GM21619 (cell line): ENCODE results near the gene KIF26B.
"Not testable (repeated sequence)": the region's sequence is repeated elsewhere in the genome, so short reads cannot be mapped to it uniquely, and the experiment has no call there.

Experiments
- ATAC-seq: cut with Tn5 transposase; IDR thresholded peaks from one replicate; pipeline ENCODE4 v1.9.1; 2021; ENCODE audit not compliant: unreplicated experiment

Gene KIF26B

DNA sequence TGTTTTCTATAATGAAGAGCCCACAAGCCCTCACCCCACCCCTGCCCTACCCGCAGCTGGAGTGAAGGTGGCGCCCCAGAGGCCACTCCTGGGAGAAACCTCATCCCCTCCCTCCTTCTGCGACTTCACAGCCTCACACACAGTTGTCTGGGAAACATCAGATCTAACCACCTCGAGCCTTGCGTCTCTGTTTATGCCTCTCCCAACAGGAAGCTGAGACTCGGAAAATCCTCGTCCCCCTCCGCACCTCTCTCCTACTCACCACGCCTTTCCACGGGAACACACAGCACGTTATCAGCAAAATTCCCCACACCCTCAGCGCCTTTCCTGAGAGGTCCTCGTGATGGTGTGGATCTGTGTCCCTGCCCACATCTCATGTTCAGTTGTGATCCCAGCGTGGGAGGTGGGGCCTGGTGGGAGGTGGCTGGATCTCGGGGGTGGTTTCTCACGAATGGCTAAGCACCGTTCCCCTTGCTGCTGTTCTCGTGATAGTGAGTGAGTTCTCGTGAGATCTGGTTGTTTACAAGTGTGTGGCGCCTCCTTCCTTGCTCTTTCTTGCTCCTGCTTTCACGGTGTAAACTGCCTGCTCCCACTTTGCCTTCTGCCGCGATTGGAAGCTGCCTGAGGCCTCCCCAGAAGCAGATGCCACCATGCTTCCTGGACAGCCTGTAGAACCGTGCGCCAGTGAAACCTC, 190.6 kb downstream of the KIF26B start:
- no peak for ATAC-seq

DNA sequence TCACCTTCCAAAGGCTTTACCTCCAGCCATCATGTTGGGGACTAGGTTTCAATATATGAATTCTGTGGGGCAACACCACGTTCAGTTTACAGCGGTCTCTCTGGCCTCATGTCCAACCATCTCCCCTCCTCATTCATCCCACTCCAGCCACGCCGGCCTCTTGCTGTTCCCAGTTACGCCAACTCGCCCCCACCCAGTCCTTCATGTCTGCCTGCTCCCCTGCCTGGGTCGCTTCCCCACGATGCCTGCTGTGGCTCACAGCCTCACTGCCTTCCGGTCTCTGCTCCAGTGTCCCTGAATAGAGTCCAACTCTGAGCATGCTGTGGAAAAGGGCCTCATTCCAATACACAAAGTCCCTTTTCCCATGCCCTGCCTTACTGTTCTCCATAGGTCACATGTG, 193.8 kb downstream of the KIF26B start:
- ATAC-seq = no peak

DNA sequence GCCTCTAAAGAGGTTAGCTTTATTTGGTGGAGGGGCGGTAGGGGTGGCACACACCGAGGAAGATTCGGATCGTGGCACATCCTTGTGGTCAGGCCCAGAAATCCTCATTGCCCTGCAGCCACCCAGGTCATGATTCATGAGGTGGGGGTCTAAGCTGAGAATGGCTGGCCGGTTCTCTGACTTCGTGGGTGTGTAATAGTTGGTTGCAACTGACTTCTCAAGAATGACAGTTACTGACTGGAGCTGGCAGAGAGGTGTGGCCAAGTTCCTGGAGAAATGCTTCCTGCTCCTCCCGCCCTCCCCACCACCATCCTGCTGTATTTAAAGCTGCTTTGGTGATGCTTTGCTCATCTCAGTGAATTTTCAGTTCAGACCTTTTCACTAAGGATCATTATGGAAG, 198.6 kb downstream of the KIF26B start:
- no peak for ATAC-seq

DNA sequence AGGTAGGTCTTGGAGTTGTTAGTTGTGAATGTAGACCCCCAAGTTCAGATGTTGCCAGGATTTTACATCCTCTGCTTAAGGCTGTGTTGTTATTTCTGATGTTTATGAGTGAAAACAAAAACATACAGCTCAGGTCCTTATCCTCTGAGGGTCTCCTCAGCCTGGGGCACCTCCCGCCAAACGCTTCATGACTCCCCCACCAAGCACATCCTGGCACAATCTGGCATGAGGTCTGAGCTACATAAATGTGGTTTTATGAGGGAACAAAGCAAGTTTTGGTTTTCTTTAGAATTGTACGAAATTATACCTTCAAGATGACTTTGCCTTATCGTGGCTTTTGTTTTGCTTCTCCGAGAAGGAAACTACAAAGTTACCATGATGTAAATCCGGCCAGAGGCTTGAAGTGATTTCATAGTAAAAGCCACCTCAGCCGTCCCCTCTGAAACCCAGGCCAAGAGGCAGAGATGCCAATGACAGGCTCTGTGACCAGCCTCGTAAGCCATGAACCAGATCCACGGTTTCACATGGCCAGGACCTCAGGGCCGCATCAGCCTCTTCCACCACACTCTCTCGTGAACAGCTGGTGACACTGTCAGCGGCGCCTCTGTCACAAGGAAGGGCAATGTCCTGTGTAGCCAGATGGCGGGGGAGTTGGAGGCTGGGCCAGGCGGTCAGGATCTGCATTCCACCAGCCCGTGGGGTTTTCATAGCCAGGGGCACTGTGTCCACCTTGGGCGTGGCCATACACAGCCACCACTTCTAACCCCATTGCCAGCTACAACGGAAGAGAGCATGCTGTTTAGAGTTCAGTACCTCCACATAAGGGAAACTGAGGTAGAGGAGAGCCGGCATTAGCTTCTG, 199.4 kb downstream of the KIF26B start:
- ATAC-seq = no peak

DNA sequence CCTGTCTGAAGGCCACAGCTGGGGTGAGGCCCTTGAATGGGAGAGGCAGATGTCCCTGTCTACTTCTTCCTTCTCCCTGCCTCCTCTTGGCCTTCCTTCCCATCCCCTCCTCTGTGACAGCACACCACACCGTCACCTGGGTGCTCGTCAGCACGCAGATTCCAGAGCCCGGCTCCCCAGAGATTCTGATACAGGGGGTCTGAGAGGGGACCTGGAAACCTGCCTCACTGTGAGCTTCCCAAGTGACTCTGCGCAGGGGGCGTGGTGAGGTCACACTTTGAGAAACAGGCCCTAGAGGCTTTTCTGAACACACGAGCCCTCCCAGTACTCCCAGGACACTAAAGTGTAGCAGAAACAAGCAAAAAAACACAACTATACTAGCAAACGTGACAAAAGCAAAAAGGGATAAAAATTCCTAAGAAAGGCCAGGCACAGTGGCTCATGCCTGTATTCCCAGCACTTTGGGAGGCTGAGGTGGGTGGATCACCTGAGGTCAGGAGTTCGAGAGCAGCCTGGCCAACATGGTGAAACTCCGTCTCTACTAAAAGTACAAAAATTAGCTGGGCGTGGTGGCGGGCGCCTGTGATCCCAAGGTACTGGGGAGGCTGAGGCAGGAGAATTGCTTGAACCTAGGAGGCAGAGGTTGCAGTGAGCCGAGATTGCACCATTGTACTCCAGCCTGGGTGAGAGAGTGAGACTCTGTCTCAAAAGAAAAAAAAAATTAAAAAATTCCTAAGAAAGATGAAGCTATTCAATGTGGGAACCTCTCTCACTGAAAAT, 201.3 kb downstream of the KIF26B start:
- ATAC-seq = not testable (repeated sequence)

DNA sequence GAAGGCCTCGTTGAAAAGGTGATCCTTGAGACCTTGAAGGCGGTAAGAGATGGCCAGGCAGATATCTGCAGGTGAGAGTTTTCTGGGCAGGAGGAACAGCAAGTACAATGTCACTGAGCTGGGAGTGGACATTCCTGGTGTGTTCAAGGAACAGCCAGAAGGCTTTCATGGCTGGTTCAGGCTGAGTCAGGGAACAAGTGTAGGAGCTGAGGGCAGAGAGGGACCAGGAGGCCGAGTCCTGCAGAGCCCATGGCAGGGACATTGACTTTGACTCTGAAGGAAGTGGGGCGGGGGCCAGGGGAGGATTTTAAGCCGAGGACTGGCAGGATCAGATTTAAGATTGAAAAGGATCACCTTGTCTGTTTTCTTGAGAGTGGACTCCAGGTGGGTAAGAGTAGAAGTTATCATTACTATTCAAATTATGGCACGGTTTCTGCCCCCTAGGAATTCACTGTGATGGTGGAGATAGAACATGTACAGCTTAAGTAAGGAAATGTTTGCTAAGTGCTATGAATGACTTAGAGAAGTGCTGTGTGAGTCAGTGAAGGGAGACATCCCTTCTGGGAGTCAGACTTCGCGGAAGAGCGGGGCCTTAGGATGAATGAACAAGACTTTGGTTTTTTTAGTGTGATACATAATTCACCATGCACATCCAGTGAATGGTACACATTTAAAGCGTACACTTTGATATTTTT, 202.3 kb downstream of the KIF26B start:
- no peak for ATAC-seq

DNA sequence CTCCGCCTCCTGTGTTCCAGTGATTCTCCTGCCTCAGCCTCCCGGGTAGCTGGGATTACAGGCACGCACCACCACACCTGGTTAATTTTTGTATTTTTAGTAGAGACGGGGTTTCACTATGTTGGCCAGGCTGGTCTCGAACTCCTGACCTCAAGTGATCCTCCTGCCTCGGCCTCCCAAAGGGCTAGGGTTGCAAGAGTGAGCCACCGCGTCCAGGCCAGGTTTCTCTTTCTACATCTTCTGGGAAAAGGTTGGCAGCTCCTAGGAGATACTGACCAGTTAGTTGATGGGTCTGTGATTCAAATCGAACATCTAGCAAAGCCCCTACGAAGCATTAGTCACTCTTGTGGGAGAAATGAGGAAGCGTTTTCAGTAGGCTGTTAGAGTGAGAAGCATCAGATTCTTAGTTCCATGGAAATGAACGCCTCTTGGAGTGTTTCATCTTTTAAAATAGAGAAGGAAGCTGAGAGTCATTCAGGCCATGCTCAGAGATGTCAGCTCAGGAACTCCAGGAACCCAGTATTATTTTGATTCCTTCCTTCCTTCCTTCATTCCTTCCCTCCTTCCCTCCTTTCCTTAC, 204.4 kb downstream of the KIF26B start:
- ATAC-seq = not testable (repeated sequence)

DNA sequence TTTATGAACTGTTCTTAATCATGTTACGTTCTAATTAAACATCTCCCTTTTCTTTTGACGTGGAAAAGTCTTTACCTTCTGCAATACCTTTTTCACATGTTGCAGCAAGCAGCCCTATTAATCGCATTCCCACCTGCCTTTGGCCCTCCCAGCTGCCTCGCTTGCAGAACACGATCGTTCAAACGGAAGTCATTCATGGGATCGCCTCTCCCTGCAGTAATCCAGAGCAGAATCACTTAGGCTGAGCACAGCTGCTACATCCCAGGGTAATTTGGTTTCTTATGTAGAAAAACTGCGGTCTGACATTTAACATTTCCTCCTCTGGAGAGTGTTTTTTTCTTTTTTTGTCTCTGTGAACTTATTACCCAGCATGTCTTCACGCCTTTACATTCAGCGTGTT, 206.3 kb downstream of the KIF26B start:
- ATAC-seq = no peak

DNA sequence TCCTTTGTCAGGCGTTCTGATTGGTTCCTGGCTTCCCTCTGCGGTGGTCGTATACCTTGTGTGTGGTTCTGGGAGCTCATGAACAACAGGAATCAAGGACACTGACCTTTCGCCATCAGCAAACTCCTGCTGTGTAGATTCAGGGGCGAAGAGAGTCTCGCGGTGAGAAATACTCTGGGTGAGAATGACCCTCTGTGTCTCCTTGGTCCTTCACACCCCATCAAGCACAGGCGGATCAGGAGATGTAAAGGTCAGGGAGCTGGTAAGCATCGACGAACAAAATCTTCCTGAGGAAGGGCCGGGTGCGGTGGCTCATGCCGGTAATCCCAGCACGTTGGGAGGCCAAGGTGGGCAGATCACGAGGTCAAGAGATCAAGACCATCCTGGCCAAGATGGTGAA, 207.2 kb downstream of the KIF26B start:
- ATAC-seq = no peak

DNA sequence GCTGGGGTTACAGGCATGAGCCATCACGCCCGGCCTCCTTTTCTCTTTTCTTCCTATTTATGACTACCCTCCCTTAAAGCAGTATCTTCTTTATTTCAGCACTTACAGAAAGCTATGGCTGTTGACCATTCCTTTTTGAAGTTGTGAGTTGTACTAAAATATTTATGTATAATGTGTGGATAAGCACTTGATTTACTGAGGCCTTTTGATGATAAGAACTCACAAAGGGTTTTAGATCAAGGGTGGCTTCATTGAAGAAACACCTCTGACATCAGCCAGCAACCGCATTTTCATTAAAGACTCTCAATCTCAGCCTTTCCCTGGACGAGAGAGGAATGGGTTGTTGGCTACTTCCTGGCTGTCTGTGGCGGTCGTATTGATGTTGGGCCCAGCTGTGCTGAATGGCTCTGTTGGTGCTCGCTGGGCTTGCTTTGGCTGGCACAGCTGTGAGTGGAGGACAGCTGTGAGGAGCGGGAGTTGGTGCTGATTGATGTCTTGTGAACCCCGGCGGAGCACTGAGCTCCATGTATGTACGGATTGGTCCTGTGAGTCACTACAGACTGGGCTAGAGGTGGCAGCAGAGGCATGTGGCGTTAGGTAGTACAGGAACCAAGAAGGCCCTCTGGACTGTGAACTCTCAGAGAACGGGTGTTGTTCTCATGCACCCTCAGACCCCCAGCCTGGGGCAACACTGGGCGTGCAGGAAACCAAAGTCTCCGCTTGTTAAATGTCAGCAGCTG, 208.8 kb downstream of the KIF26B start:
- ATAC-seq = no peak

DNA sequence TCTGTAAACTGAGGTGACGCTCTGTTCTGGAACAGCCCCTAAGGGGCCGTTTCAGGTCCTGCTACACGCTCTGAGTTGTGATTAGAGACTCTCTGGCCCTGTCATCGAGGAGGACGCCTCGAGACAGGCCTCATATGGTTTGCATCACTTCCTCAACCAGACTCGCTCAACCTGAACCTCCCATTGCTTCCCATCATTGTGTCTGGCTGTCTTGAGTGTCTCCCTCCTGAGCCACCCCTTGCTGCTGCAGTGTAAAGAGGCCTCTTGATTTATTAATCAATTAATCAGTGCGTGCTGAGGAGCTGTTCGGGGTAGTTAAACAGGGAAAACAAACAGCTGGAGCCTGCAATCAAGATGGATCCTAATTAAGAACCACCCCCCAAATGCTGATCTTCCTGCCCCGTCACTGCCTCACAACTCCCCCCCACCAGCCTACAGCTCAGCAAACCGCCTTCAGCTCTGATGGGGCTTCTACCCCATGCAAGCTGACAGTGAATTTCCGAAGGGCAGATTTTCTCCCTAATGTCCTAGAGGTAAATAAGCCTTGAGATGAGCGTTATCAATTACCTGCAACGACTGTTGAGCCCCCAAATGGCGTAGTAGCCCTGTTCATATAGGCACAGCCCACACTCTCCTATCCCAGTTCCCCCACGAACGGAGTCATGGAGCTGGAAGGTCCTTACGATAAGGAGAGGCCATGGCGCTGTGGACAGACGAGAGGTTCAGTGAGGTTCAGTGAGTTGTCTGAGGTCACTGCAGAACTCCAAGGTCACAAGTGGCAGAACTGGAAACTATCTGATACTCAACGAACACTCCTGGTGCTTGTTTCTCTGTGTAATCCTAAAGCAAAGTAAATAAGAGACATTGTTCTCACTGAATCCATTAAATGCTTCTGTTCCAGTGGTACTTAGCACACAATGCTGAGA, 210.6 kb downstream of the KIF26B start:
- no peak for ATAC-seq

DNA sequence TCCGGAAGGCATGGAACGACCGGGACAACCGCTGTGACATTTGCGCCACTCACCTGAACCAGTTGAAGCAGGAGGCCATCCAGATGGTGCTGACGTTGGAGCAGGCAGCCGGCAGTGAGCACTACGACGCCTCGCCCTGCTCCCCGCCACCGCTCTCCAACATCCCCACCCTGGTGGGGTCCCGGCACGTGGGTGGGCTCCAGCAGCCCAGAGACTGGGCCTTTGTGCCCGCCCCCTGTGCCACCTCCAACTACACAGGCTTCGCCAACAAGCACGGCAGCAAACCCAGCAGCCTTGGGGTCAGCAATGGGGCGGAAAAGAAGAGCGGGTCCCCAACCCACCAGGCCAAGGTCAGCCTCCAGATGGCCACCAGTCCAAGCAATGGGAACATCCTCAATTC, 212.1 kb downstream of the KIF26B start:
- ATAC-seq = no peak

DNA sequence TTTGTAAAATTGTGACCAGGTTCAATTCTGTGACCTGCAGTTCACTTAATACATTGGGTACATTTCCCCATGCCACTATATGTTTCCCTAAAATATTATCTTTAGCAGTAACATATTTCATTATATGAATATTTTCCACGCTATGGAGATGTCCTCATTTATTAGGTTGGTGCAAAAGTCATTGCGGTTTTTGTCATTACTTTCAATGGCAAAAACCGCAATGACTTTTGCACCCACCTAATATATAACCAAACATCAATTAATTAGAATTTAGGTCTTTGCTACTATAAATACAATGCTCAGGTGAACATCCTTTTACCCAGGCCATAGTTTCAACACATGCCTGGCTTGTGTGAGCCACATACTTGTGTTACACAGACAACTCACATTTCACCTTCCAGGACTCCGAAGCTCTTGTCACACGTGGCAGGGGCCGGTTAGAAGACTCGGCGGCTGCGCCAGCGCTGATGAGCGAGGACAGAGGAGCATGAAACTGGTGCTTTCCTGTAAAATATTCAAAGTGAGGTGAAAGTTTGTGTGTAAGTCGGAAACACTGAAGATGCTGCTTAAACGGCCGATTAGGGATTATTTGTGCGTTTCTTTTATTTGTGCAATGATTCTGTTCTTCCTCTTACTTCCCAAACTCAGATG, 215.5 kb downstream of the KIF26B start:
- no peak for ATAC-seq

DNA sequence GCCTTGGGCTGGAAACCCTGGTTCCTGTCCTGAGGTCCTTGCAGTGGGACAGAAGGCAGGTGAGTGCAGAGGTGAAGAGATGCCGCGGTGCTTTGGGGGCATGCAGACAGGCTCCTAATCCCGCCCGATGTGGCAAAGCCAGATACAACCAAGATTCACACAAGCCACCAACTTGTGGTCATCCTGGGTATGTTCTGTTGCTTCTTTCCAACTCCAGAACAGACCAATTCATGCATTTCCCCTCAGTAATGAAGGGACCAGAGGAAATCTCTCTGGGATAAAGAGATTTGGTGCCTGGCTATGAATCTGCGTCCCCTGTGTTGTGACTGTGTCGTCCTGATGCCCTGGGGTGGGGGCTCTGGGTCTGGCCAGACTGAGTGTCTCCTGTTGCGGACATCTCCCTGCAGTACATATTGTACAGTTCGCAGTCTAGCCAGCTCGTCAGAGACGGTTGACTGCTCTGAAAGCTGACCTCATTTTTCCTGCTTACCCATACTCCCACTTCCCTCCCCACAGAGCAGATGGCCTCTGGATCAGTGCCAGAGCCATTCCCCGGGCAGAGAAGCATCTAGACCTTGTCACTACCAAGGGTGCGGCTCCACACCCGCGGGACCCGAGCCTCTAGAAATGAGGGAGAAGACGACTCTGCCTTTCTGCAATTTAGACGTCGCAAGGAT, 216.3 kb downstream of the KIF26B start:
- no peak for ATAC-seq

DNA sequence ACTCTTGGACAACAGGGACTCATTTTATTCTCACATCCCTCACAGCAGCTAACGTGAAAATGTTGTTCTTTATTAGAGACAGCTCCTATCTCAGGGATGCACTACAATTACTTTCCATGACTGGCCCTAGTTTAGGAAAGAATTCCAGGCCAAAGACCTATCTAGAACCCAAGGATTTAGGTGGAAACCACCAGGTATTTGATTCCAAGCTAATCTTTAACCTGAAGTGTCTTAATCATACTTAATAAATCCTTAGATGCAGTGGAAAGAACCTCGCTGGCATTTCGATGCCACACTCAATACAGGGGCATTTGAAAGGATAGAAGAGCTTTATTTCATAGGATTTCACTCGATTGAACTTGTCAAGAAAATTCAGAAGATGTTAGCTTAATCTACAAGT, 218.3 kb downstream of the KIF26B start:
- no peak for ATAC-seq

DNA sequence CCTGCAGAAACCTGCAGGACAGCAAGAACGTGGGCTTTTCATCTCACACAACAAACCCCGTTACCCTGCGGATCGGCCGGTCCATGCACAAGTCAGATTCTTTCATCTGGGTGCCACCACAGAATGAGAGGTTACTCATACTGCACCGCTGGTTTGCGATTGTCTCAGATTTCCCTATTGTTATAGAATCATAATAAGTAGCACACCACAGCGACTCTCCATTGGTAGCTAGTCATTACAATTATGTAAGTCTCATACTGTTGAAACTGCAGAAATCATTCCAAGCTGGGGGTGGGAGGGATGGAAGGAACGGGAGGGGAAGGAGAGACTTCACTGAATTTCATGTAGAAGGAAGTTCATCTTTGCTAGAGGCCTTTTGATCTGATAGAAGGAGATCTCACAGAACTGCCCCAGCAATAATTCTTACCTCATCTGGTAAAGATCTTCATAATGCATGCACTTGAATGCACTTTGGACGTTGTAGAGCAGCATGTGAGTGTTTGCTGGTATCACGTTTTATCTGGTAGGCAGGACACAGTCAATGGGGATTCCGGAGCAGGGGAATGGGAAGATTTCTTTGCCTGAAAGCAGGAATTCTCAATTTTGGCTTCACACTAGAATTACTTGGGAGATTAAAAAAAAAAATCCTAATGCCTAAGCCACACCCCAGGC, 221.1 kb downstream of the KIF26B start:
- ATAC-seq = no peak

DNA sequence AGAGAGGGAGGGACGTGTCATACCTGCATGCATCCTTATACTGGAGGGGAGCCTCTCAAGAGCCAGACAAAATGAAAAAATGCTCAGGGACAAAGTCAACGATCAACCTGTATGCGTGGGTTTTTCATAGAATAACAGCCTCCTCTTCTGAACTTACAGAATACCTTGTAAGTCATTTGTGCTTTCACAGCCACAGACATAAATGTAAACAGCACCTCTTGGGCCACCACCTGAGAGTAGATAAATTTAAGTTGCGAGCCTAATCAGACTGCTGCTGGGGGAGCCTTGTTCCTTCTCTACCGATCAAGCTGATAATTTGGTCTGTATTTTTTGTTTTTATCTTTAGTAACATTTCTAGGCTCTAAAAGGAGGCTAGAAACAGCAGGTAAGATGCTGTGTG, 223.1 kb downstream of the KIF26B start:
- ATAC-seq = no peak
